DND-41 (cell line): ENCODE results near the gene ICAM1.

Experiments used
- ATAC-seq: fragments of 200-7000 bp; cut with Tn5 transposase; 3 replicates; pipeline ENCODE4 v1.9.1; 2021; ENCODE audit warnings: low read depth; ENCODE audit not compliant: insufficient read depth
- DNase-seq: peaks from one replicate; pipeline ENCODE4 v3.0.0-alpha.2; 2020
- H2AFZ ChIP-seq: 2 replicates; pipeline ENCODE4 v1.6.0; 2012; ENCODE audit warnings: low read depth, low read length
- H3K27ac ChIP-seq: 2 replicates; pipeline ENCODE4 v1.5.1; 2012; ENCODE audit warnings: low read length, inconsistent platforms
- H3K27me3 ChIP-seq: fragments of 200-600 bp; sonication (generic); 2 replicates; pipeline ENCODE4 v1.6.0; 2012; ENCODE audit warnings: low read length, mild to moderate bottlenecking, inconsistent platforms; ENCODE audit not compliant: insufficient read depth, poor library complexity
- H3K36me3 ChIP-seq: 2 replicates; pipeline ENCODE4 v1.5.1; 2012; ENCODE audit warnings: low read length, inconsistent platforms; ENCODE audit not compliant: insufficient read depth
- H3K4me1 ChIP-seq: 2 replicates; pipeline ENCODE4 v1.5.1; 2012; ENCODE audit warnings: mild to moderate bottlenecking, low read length; ENCODE audit not compliant: insufficient read depth
- H3K4me2 ChIP-seq: 2 replicates; pipeline ENCODE4 v1.6.0; 2012; ENCODE audit warnings: mild to moderate bottlenecking, moderate library complexity, low read length, inconsistent platforms; ENCODE audit not compliant: insufficient read depth
- H3K4me3 ChIP-seq, 2 experiments: fragments of 200-600 bp in 1 of 2; shearing (Covaris generic) in 1 of 2; 2 replicates each; pipeline ENCODE4 v1.5.1; 2012 to 2016; ENCODE audit warnings: inconsistent platforms in 2 of 2, low read length in 2 of 2, mild to moderate bottlenecking in 2 of 2, low read depth in 1 of 2, moderate library complexity in 1 of 2
- H3K79me2 ChIP-seq: 2 replicates; pipeline ENCODE4 v1.6.0; 2012; ENCODE audit warnings: low read length, inconsistent platforms; ENCODE audit not compliant: insufficient read depth
- H3K9ac ChIP-seq: 2 replicates; pipeline ENCODE4 v1.6.0; 2012; ENCODE audit warnings: low read depth, mild to moderate bottlenecking, inconsistent platforms, low read length, moderate library complexity
- H3K9me3 ChIP-seq: 2 replicates; pipeline ENCODE4 v1.5.1; 2012; ENCODE audit warnings: low read length, moderate library complexity, mild to moderate bottlenecking, inconsistent platforms; ENCODE audit not compliant: insufficient read depth, severe bottlenecking
- H4K20me1 ChIP-seq: 2 replicates; pipeline ENCODE4 v1.6.0; 2012; ENCODE audit warnings: low read length; ENCODE audit not compliant: insufficient read depth
- EZH2 ChIP-seq: IDR thresholded peaks from 3 replicates; pipeline ENCODE4 v1.6.1; 2012; ENCODE audit warnings: borderline replicate concordance, low read depth, mild to moderate bottlenecking, moderate library complexity, low read length, inconsistent platforms; ENCODE audit not compliant: severe bottlenecking
- TF ChIP-seq, protein P1 (sequence below): IDR thresholded peaks from 2 replicates; pipeline ENCODE4 v1.5.1; 2012; ENCODE audit warnings: borderline replicate concordance, low read length, moderate library complexity, mild to moderate bottlenecking; ENCODE audit not compliant: poor library complexity, severe bottlenecking; ENCODE audit errors: extremely low read depth

The ICAM1 gene

DNA sequence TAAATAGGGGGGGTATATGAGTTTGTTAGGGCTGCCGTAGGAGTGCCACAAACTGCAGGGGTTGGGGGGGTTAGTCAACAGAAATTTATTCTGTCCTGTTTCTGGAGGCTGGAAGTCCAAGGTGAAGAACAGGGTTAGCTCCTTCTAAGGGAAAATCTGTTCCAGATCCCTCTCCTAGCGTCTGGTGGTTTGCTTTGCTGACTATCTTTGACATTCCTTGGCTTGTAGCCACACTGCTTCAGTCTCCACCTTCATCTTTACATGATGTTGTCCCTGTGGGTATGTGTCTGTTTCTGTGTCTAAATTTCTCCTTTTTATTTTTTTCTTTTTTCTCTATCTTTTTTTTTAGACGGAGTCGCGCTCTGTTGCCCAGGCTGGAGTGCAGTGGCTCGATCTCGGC lies 8.1 kb upstream of the ICAM1 start:
- Histone ChIP-seq H3K27ac (no peak overlapping the region), H3K9me3 (no peaks in the 10 kb centered on the region), H2AFZ (no peak overlapping the region), H3K4me2 (no peak overlapping the region), H3K4me3 (no peak overlapping the region), H3K27me3 (no peaks in the 10 kb centered on the region), H3K9ac (no peak overlapping the region), H4K20me1 (peaks cover 8% of the 10 kb centered on the region; the same call in 1 of the 2 replicates), H3K79me2 (no peaks in the 10 kb centered on the region), H3K4me1 (no peaks in the 10 kb centered on the region), H3K36me3 (peaks cover 14% of the 10 kb centered on the region)
- ATAC-seq (no peak), DNase-seq (no peak)
- TF ChIP-seq, protein P1, sequence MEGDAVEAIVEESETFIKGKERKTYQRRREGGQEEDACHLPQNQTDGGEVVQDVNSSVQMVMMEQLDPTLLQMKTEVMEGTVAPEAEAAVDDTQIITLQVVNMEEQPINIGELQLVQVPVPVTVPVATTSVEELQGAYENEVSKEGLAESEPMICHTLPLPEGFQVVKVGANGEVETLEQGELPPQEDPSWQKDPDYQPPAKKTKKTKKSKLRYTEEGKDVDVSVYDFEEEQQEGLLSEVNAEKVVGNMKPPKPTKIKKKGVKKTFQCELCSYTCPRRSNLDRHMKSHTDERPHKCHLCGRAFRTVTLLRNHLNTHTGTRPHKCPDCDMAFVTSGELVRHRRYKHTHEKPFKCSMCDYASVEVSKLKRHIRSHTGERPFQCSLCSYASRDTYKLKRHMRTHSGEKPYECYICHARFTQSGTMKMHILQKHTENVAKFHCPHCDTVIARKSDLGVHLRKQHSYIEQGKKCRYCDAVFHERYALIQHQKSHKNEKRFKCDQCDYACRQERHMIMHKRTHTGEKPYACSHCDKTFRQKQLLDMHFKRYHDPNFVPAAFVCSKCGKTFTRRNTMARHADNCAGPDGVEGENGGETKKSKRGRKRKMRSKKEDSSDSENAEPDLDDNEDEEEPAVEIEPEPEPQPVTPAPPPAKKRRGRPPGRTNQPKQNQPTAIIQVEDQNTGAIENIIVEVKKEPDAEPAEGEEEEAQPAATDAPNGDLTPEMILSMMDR, result no peak
- TF ChIP-seq EZH2, result no peak

DNA sequence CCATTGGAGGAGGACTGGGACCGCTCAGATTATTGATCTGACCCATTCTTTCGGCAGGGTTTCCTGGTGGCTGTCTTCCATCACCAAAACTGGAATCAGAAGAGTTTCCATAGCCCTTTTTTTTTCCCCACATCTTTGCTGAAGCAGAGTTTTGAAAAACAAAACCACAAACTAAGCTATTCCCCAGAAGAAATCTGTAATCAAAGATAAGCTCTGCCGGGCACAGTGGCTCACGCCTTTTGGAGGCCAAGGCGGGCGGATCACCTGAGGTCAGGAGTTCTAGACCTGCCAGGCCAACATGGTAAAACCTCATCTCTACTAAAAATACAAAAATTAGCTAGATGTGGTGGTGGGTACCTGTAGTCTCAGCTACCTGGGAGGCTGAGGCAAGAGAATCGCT lies 4.2 kb upstream of the ICAM1 start:
- Histone ChIP-seq H3K9ac (no peak overlapping the region), H2AFZ (no peak overlapping the region), H3K9me3 (no peaks in the 10 kb centered on the region), H3K27me3 (peaks cover 5% of the 10 kb centered on the region), H3K4me1 (peaks cover 23% of the 10 kb centered on the region), H3K4me3 (no peak overlapping the region), H4K20me1 (no peaks in the 10 kb centered on the region), H3K36me3 (no peaks in the 10 kb centered on the region), H3K4me2 (no peak overlapping the region), H3K27ac (no peak overlapping the region), H3K79me2 (no peaks in the 10 kb centered on the region)
- DNase-seq (no peak), ATAC-seq (no peak)
- TF ChIP-seq, protein P1, result no peak
- no peak for TF ChIP-seq EZH2

DNA sequence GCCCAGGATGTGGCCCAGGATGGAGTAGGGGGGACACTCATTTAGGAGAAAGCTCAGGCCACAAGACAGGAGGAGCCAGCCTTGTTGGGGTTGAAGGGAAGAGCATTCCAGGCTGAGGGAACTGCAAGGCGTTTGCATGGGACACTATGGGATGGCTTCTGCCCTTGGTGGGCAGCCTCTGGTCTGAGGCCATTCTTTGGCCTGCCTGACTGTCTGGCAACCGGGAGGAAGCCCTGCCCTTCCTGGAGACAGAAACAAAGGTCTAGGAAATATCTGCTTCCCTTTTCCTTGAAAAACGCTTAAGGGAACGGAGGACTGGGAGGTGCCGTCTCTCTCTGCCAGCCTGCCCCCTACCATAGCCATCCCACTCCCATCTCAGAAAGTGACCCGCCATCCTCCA lies 2.8 kb upstream of the ICAM1 start:
- H3K27me3 ChIP-seq, result peaks cover 5% of the 10 kb centered on the region
- no peak for ATAC-seq
- no peak overlapping the region for H3K4me3 ChIP-seq
- peaks cover 32% of the 10 kb centered on the region for H3K4me1 ChIP-seq
- no peak for DNase-seq
- no peaks in the 10 kb centered on the region for H3K36me3 ChIP-seq
- H2AFZ ChIP-seq, result no peak overlapping the region
- H3K79me2 ChIP-seq, result no peaks in the 10 kb centered on the region
- H3K9ac ChIP-seq, result no peak overlapping the region
- H3K27ac ChIP-seq, result no peak overlapping the region
- H3K4me2 ChIP-seq, result no peak overlapping the region
- no peaks in the 10 kb centered on the region for H4K20me1 ChIP-seq
- TF ChIP-seq, protein P1, result no peak
- TF ChIP-seq EZH2, result no peak
- no peaks in the 10 kb centered on the region for H3K9me3 ChIP-seq
